K562 (cell line): ENCODE measurements around the gene ERC2.

Experiments
- BHLHE40 ChIP-seq: IDR thresholded peaks from 2 replicates; pipeline ENCODE4 v1.6.1; 2011; ENCODE audit warnings: low read length, improper control_type of control experiment
- CTCF ChIP-seq, 3 experiments: IDR thresholded peaks in 2 of 3; conservative IDR thresholded peaks in 1 of 3; 2 replicates each; pipeline ENCODE4 v1.5.1; 2011 to 2012; ENCODE audit warnings: low read length in 3 of 3, mild to moderate bottlenecking in 3 of 3, control low read depth in 2 of 3, improper control_type of control experiment in 1 of 3, inconsistent platforms in 1 of 3, low read depth in 1 of 3, mixed read lengths in 1 of 3, moderate library complexity in 1 of 3; ENCODE audit not compliant: insufficient read depth in 2 of 3
- EZH2 ChIP-seq: IDR thresholded peaks from 2 replicates; pipeline ENCODE4 v1.6.1; 2012; ENCODE audit warnings: low read depth, mild to moderate bottlenecking, inconsistent platforms, low read length, borderline replicate concordance
- MCM3 ChIP-seq: fragments of 450-650 bp; IDR thresholded peaks from 2 replicates; pipeline ENCODE4 v1.6.1; 2016
- NBN ChIP-seq: fragments of 450-650 bp; IDR thresholded peaks from 2 replicates; pipeline ENCODE4 v1.6.1; 2016; ENCODE audit warnings: low read depth, mild to moderate bottlenecking
- NR3C1 ChIP-seq: sonication (generic); formaldehyde crosslinking; IDR thresholded peaks from 2 replicates; pipeline ENCODE4 v1.8.1; 2022; ENCODE audit warnings: missing genetic modification reagents
- SMARCA5 ChIP-seq: fragments of 450-650 bp; IDR thresholded peaks from 2 replicates; pipeline ENCODE4 v1.6.1; 2016
- ZNF174 ChIP-seq: fragments of 250-450 bp; sonication (Bioruptor Pico); IDR thresholded peaks from 2 replicates; pipeline ENCODE4 v1.4.0; 2020; ENCODE audit warnings: mild to moderate bottlenecking

- TF ChIP-seq MCM3 (no peak), CTCF (IDR thresholded peaks at IDR 0.05 in 2 of 3, conservative IDR thresholded peaks at IDR 0.05 in 1 of 3; ENCODE audit: insufficient read depth in 2 of 3, low read depth in 1 of 3, low read length in 3 of 3) (no peak), EZH2 (no peak), NR3C1 (CRISPR knock-in tag) (no peak), BHLHE40 (no peak), SMARCA5 (no peak), ZNF174 (CRISPR knock-in tag) (no peak), NBN (no peak)
These were observed 584.2 kb downstream of the ERC2 start for GRCh38 chr3:55884066-55884465.
